ENCODE data around the gene HSPB7. TPM values are rescaled to one million over a fixed set of nuclear protein-coding genes. Genes with fewer than 3 reads are reported as not detected.

HSPB7 gene
- polyA plus RNA-seq, 3 donors, result not detected

DNA sequence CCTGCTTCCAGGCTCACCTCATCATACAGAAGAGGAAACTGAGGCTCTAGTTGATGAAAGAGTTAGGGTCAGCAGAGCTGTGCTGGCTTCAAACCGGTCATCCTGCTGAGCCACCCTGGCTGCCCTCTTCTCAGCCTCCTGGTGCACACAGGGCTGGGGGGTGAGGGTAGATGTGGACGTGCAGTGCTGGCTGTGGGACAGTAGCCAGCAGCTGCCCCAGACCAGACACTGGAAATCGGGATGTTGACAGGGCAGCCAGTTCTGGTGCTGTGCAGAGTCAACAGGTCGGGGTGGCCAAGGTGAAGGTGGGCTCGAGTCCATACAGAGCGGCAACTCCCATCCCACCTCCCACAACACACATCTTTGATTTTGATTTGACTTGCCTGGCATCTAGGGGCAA, 2.5 kb upstream of the HSPB7 start:
- intact Hi-C loops (cut with micrococcal nuclease), result no loop called here
- Histone ChIP-seq H3K9me3 (replicated peaks in 1 of 2; ENCODE audit: control insufficient read depth in 1 of 2, insufficient read depth in 1 of 2, low read length in 2 of 2) (no peaks in the 10 kb centered on the region), H2AFZ (ENCODE audit: insufficient read depth, low read depth, low read length, poor library complexity, severe bottlenecking) (no peak overlapping the region), H3K9ac (ENCODE audit: insufficient read depth, low read length, poor library complexity, severe bottlenecking) (no peak overlapping the region), H3K4me2 (replicated peaks; ENCODE audit: extremely low read depth, low read length, poor library complexity, severe bottlenecking) (no peak overlapping the region), H3K27me3 (ENCODE audit: control insufficient read depth in 2 of 2, insufficient read depth in 2 of 2, low read length in 2 of 2) (no peaks in the 10 kb centered on the region), H4K20me1 (ENCODE audit: insufficient read depth, low read length) (no peaks in the 10 kb centered on the region), H3K4me3 (replicated peaks in 1 of 3; ENCODE audit: low read depth in 2 of 3, low read length in 3 of 3) (no peak overlapping the region), H3K27ac (ENCODE audit: low read depth in 1 of 2, low read length in 2 of 2) (no peak overlapping the region), H3K36me3 (replicated peaks in 1 of 2; ENCODE audit: control insufficient read depth in 1 of 2, insufficient read depth in 2 of 2, low read length in 2 of 2) (no peaks in the 10 kb centered on the region), H3K4me1 (ENCODE audit: control insufficient read depth in 1 of 2, insufficient read depth in 2 of 2, low read length in 2 of 2) (peaks cover 0 to 7% of the 10 kb centered on the region in 2 donors), H3K79me2 (ENCODE audit: insufficient read depth, low read length) (no peaks in the 10 kb centered on the region)
- no peaks in the 10 kb centered on the region for H3K36me3 Mint-ChIP-seq
- peaks cover 6% of the 10 kb centered on the region for H3K4me1 Mint-ChIP-seq
- WGBS (ENCODE audit: insufficient coverage), result 89% methylated on average over 3 of the region's 6 CpGs
- DNase-seq, result no peak
- TF ChIP-seq, protein P1, sequence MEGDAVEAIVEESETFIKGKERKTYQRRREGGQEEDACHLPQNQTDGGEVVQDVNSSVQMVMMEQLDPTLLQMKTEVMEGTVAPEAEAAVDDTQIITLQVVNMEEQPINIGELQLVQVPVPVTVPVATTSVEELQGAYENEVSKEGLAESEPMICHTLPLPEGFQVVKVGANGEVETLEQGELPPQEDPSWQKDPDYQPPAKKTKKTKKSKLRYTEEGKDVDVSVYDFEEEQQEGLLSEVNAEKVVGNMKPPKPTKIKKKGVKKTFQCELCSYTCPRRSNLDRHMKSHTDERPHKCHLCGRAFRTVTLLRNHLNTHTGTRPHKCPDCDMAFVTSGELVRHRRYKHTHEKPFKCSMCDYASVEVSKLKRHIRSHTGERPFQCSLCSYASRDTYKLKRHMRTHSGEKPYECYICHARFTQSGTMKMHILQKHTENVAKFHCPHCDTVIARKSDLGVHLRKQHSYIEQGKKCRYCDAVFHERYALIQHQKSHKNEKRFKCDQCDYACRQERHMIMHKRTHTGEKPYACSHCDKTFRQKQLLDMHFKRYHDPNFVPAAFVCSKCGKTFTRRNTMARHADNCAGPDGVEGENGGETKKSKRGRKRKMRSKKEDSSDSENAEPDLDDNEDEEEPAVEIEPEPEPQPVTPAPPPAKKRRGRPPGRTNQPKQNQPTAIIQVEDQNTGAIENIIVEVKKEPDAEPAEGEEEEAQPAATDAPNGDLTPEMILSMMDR (IDR thresholded peaks at IDR 0.05), result no peak
- peaks cover 6 to 25% (median 21%) of the 10 kb centered on the region in 3 donors for H3K27me3 Mint-ChIP-seq (ENCODE audit: low read depth in 3 of 3)
- H3K27ac Mint-ChIP-seq, result no peak overlapping the region
- H3K9me3 Mint-ChIP-seq, result no peaks in the 10 kb centered on the region
- no peak overlapping the region for H3K4me3 Mint-ChIP-seq

GRCh38 chr1:16019644-16020277, 1.9 kb upstream of the HSPB7 start:
- Histone ChIP-seq H3K9me3 (replicated peaks in 1 of 2; ENCODE audit: control insufficient read depth in 1 of 2, insufficient read depth in 1 of 2, low read length in 2 of 2) (no peaks in the 10 kb centered on the region), H3K36me3 (replicated peaks in 1 of 2; ENCODE audit: control insufficient read depth in 1 of 2, insufficient read depth in 2 of 2, low read length in 2 of 2) (no peaks in the 10 kb centered on the region), H3K4me1 (ENCODE audit: control insufficient read depth in 1 of 2, insufficient read depth in 2 of 2, low read length in 2 of 2) (peaks cover 0 to 7% of the 10 kb centered on the region in 2 donors), H3K4me2 (replicated peaks; ENCODE audit: extremely low read depth, low read length, poor library complexity, severe bottlenecking) (no peak overlapping the region), H3K79me2 (ENCODE audit: insufficient read depth, low read length) (no peaks in the 10 kb centered on the region), H3K9ac (ENCODE audit: insufficient read depth, low read length, poor library complexity, severe bottlenecking) (no peak overlapping the region), H3K27me3 (ENCODE audit: control insufficient read depth in 2 of 2, insufficient read depth in 2 of 2, low read length in 2 of 2) (no peaks in the 10 kb centered on the region), H3K4me3 (replicated peaks in 1 of 3; ENCODE audit: low read depth in 2 of 3, low read length in 3 of 3) (no peak overlapping the region), H3K27ac (ENCODE audit: low read depth in 1 of 2, low read length in 2 of 2) (no peak overlapping the region), H2AFZ (ENCODE audit: insufficient read depth, low read depth, low read length, poor library complexity, severe bottlenecking) (no peak overlapping the region), H4K20me1 (ENCODE audit: insufficient read depth, low read length) (no peaks in the 10 kb centered on the region)
- DNase-seq, result no peak
- Mint-ChIP-seq H3K4me1 (peaks cover 6% of the 10 kb centered on the region), H3K27me3 (ENCODE audit: low read depth in 3 of 3) (peaks cover 6 to 25% (median 23%) of the 10 kb centered on the region in 3 donors), H3K4me3 (no peak overlapping the region), H3K9me3 (no peaks in the 10 kb centered on the region), H3K27ac (no peak overlapping the region), H3K36me3 (no peaks in the 10 kb centered on the region)
- TF ChIP-seq, protein P1 (IDR thresholded peaks at IDR 0.05), result no peak
- 77% methylated on average over 8 of the region's 9 CpGs for WGBS (ENCODE audit: insufficient coverage)
- intact Hi-C loops (cut with micrococcal nuclease), result loop anchor here in 1 of 2 donors (10.0 kb wide), 1 partner anchor 165 kb away; no protein-coding TSS in a partner anchor
